PFSK-1 (cell line): ENCODE measurements around the gene UBAP2.

ENCODE experiments used
- FOXP2 ChIP-seq: optimal IDR thresholded peaks from 2 replicates; pipeline ENCODE3; 2011; ENCODE audit warnings: borderline replicate concordance, control low read depth, inconsistent platforms; ENCODE audit not compliant: insufficient read depth; ENCODE audit errors: extremely low read length, extremely low read depth
- POLR2AphosphoS5 ChIP-seq: IDR thresholded peaks from 2 replicates; pipeline ENCODE4 v1.6.1; 2012; ENCODE audit warnings: low read depth, mild to moderate bottlenecking, control low read depth, low read length, moderate library complexity
- TAF1 ChIP-seq: IDR thresholded peaks from 2 replicates; pipeline ENCODE4 v1.6.1; 2012; ENCODE audit warnings: low read length, control low read depth, borderline replicate concordance; ENCODE audit not compliant: insufficient read depth
- TF ChIP-seq, protein P1 (sequence below), 2 experiments: IDR thresholded peaks; 2 replicates each; pipeline versions ENCODE4 v1.6.1 to v1.8.0; 2011 to 2012; ENCODE audit warnings: low read depth in 2 of 2, low read length in 2 of 2, control low read depth in 1 of 2, inconsistent platforms in 1 of 2, mild to moderate bottlenecking in 1 of 2, moderate library complexity in 1 of 2; ENCODE audit not compliant: insufficient read depth in 1 of 2

DNA sequence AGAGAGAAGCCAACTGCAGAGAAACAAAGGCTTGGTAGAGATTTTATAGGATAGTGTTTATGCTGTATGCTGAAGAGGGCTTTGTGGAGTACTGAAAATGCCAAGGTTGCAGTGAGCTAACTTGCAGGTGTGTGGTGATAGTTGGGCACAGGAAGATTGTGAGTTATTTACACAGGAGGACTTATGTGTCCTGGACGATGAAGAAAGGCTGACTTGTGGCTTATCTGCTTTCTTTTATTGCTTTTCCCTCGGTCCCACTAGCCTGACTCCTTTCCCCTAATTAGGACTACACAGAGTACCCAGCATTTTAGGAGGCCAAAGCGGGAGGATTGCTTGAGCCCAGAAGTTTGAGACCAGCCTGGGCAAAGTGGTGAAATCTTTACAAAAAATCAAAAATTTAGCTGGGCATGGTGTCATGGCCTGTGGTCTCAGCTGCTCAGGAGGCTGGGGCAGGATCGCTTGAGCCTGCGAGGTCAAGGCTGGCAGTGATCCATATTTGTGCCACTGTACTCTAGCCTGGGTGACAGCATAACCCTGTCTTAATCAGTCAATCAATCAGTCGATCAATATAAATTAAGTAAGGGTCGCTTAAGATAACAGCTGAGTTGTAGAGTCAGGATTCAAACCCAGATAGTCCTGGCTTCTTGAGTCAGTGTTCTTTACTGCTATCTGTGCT is 169.9 kb downstream of the UBAP2 start:
- TF ChIP-seq POLR2AphosphoS5 = no peak
- no peak for TF ChIP-seq TAF1
- TF ChIP-seq, protein P1, sequence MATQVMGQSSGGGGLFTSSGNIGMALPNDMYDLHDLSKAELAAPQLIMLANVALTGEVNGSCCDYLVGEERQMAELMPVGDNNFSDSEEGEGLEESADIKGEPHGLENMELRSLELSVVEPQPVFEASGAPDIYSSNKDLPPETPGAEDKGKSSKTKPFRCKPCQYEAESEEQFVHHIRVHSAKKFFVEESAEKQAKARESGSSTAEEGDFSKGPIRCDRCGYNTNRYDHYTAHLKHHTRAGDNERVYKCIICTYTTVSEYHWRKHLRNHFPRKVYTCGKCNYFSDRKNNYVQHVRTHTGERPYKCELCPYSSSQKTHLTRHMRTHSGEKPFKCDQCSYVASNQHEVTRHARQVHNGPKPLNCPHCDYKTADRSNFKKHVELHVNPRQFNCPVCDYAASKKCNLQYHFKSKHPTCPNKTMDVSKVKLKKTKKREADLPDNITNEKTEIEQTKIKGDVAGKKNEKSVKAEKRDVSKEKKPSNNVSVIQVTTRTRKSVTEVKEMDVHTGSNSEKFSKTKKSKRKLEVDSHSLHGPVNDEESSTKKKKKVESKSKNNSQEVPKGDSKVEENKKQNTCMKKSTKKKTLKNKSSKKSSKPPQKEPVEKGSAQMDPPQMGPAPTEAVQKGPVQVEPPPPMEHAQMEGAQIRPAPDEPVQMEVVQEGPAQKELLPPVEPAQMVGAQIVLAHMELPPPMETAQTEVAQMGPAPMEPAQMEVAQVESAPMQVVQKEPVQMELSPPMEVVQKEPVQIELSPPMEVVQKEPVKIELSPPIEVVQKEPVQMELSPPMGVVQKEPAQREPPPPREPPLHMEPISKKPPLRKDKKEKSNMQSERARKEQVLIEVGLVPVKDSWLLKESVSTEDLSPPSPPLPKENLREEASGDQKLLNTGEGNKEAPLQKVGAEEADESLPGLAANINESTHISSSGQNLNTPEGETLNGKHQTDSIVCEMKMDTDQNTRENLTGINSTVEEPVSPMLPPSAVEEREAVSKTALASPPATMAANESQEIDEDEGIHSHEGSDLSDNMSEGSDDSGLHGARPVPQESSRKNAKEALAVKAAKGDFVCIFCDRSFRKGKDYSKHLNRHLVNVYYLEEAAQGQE (IDR thresholded peaks at IDR 0.05; ENCODE audit: insufficient read depth in 1 of 2, low read depth in 2 of 2, low read length in 2 of 2) = no peak
- no peak for TF ChIP-seq FOXP2
